IMR-90 (cell line): Measurements from ENCODE around the gene RSU1. TPM values are rescaled to one million over a fixed set of nuclear protein-coding genes. Genes with fewer than 3 reads are reported as not detected.

Experiments
- ATAC-seq: fragments of 200-7000 bp; cut with Tn5 transposase; 2 replicates; pipeline ENCODE4 v1.9.1; 2020; ENCODE audit warnings: low read depth, mild to moderate bottlenecking, moderate library complexity
- BruUV-seq: library from RNA; stranded (reverse); fragments of 400-500 nt; replicated peaks from 2 replicates; lab custom pipeline; 2021; lab: Mats Ljungman, UMichigan
- CTCF ChIA-PET: fragments of 300-600 bp; formaldehyde crosslinking; extraction: SDS; loops from one replicate; lab custom pipeline; 2021; ENCODE audit warnings: antibody characterized with exemption; lab: Yijun Ruan, JAX
- POLR2A ChIA-PET: fragments of 300-600 bp; sonication (Branson Sonifier 250); formaldehyde crosslinking; loops from one replicate; lab custom pipeline; 2022; ENCODE audit warnings: antibody characterized with exemption; ENCODE audit not compliant: unreplicated experiment; lab: Charles Lee
- DNase-seq: peaks from one replicate; pipeline ENCODE4 v3.0.0; 2013
- H2AFZ ChIP-seq: replicated peaks from 2 replicates; pipeline ENCODE3; 2013; ENCODE audit warnings: low read length, mild to moderate bottlenecking; ENCODE audit not compliant: poor library complexity
- H2AK5ac ChIP-seq: 2 replicates; pipeline ENCODE4 v1.6.1; 2013; ENCODE audit warnings: low read depth, low read length, inconsistent platforms
- H2AK9ac ChIP-seq: replicated peaks from 2 replicates; pipeline ENCODE3; 2013; ENCODE audit warnings: mild to moderate bottlenecking, low read depth, low read length, moderate library complexity; ENCODE audit not compliant: poor library complexity
- H2BK120ac ChIP-seq: 2 replicates; pipeline ENCODE4 v1.6.1; 2013; ENCODE audit warnings: low read depth, low read length, inconsistent platforms
- H2BK15ac ChIP-seq: 3 replicates; pipeline ENCODE4 v1.6.1; 2013; ENCODE audit warnings: low read depth, low read length, inconsistent platforms
- H2BK20ac ChIP-seq: 2 replicates; pipeline ENCODE4 v1.6.1; 2013; ENCODE audit warnings: low read depth, mild to moderate bottlenecking, inconsistent platforms, low read length, moderate library complexity
- H2BK5ac ChIP-seq: 2 replicates; pipeline ENCODE4 v1.6.1; 2013; ENCODE audit warnings: mild to moderate bottlenecking, low read depth, low read length, inconsistent platforms; ENCODE audit not compliant: poor library complexity, severe bottlenecking
- H3K14ac ChIP-seq: replicated peaks from 2 replicates; pipeline ENCODE4 v1.6.1; 2013; ENCODE audit warnings: low read depth, low read length, inconsistent platforms
- H3K18ac ChIP-seq: 2 replicates; pipeline ENCODE4 v1.6.1; 2013; ENCODE audit warnings: low read depth, low read length, control low read depth
- H3K23ac ChIP-seq: 2 replicates; pipeline ENCODE4 v1.6.1; 2013; ENCODE audit warnings: low read depth, low read length, inconsistent platforms
- H3K27ac ChIP-seq: 2 replicates; pipeline ENCODE4 v1.5.1; 2013; ENCODE audit warnings: mild to moderate bottlenecking, control low read depth, low read length; ENCODE audit not compliant: insufficient read depth
- H3K27me3 ChIP-seq: 2 replicates; pipeline ENCODE4 v1.6.1; 2013; ENCODE audit warnings: low read length; ENCODE audit not compliant: control insufficient read depth, insufficient read depth
- H3K36me3 ChIP-seq: 2 replicates; pipeline ENCODE4 v1.6.1; 2013; ENCODE audit warnings: low read length, mixed read lengths; ENCODE audit not compliant: control insufficient read depth, insufficient read depth
- H3K4ac ChIP-seq: 2 replicates; pipeline ENCODE4 v1.6.1; 2013; ENCODE audit warnings: low read depth, low read length, inconsistent platforms
- H3K4me1 ChIP-seq: 2 replicates; pipeline ENCODE4 v1.6.1; 2013; ENCODE audit warnings: low read length, mixed read lengths; ENCODE audit not compliant: control insufficient read depth, insufficient read depth
- H3K4me2 ChIP-seq: 2 replicates; pipeline ENCODE4 v1.6.1; 2013; ENCODE audit warnings: low read depth, mild to moderate bottlenecking, control low read depth, low read length, moderate library complexity
- H3K4me3 ChIP-seq: 2 replicates; pipeline ENCODE4 v1.5.1; 2013; ENCODE audit warnings: low read depth, mild to moderate bottlenecking, control low read depth, low read length, moderate library complexity; ENCODE audit not compliant: insufficient read depth
- H3K56ac ChIP-seq: 2 replicates; pipeline ENCODE4 v1.6.1; 2013; ENCODE audit warnings: low read length, inconsistent platforms; ENCODE audit not compliant: insufficient read depth; ENCODE audit errors: extremely low read depth
- H3K79me1 ChIP-seq, 2 experiments: 2 replicates each; pipeline ENCODE4 v1.6.1; 2013; ENCODE audit warnings: low read length in 2 of 2, inconsistent platforms in 1 of 2, low read depth in 1 of 2
- H3K9ac ChIP-seq: 2 replicates; pipeline ENCODE4 v1.6.1; 2013; ENCODE audit warnings: low read depth, low read length, control low read depth
- H3K9me1 ChIP-seq: 2 replicates; pipeline ENCODE4 v1.6.1; 2013; ENCODE audit warnings: low read length, inconsistent platforms; ENCODE audit not compliant: insufficient read depth
- H3K9me3 ChIP-seq: 2 replicates; pipeline ENCODE4 v1.6.1; 2013; ENCODE audit warnings: low read length; ENCODE audit not compliant: control insufficient read depth, insufficient read depth
- H4K20me1 ChIP-seq: 2 replicates; pipeline ENCODE4 v1.6.1; 2013; ENCODE audit warnings: low read length, inconsistent platforms; ENCODE audit not compliant: insufficient read depth
- H4K5ac ChIP-seq: 2 replicates; pipeline ENCODE4 v1.6.1; 2013; ENCODE audit warnings: mild to moderate bottlenecking, low read depth, low read length, control low read depth
- H4K8ac ChIP-seq, 2 experiments: 2 replicates each; pipeline ENCODE4 v1.6.1; 2013; ENCODE audit warnings: low read depth in 2 of 2, low read length in 2 of 2, control low read depth in 1 of 2, inconsistent platforms in 1 of 2
- H4K91ac ChIP-seq: 2 replicates; pipeline ENCODE4 v1.6.1; 2013; ENCODE audit warnings: low read depth, low read length, inconsistent platforms; ENCODE audit not compliant: insufficient read depth
- BHLHE40 ChIP-seq: fragments of 150-350 bp; IDR thresholded peaks from 2 replicates; pipeline ENCODE4 v1.6.1; 2016; ENCODE audit warnings: mild to moderate bottlenecking, low read depth, low read length
- MAFK ChIP-seq: IDR thresholded peaks from 2 replicates; pipeline ENCODE4 v1.6.1; 2012; ENCODE audit warnings: low read depth, low read length, improper control_type of control experiment
- NFE2L2 ChIP-seq: fragments of 150-350 bp; IDR thresholded peaks from 2 replicates; pipeline ENCODE4 v1.6.1; 2016; ENCODE audit warnings: low read depth, mild to moderate bottlenecking, low read length
- RCOR1 ChIP-seq: IDR thresholded peaks from 2 replicates; pipeline ENCODE4 v1.6.1; 2012; ENCODE audit warnings: mild to moderate bottlenecking, low read length, improper control_type of control experiment; ENCODE audit not compliant: insufficient replicate concordance
- SMC3 ChIP-seq: fragments of 150-350 bp; IDR thresholded peaks from 2 replicates; pipeline ENCODE4 v1.6.1; 2016; ENCODE audit warnings: low read depth, mild to moderate bottlenecking, antibody characterized with exemption, low read length, moderate library complexity
- WGBS, 2 experiments: methylation state at CpG; one replicate each; pipeline versions ENCODE4 v1.1.5 to v1.1.7; 2013; ENCODE audit warnings: missing lambda C conversion rate in 2 of 2; ENCODE audit not compliant: insufficient read length in 1 of 2; ENCODE audit errors: extremely low coverage in 2 of 2; 5-methylcytosine and 5-hydroxymethylcytosine counted together
- dilution Hi-C: fragments of 300-500 bp; cut with HindIII; formaldehyde crosslinking; loops from one replicate; pipeline ENCODE4 v1.14.3; 2018; ENCODE audit warnings: low sequenced_read_pairs; ENCODE audit not compliant: unreplicated experiment
- in situ Hi-C: fragments of 300-500 bp; cut with MboI; formaldehyde crosslinking; loops from 3 replicates; pipeline ENCODE4 v1.14.3; 2019; ENCODE audit warnings: low sequenced_read_pairs, inconsistent platforms, mixed read lengths
- intact Hi-C: fragments of 100-400 bp; cut with micrococcal nuclease; formaldehyde crosslinking; loops from 2 replicates; pipeline ENCODE4 v1.10.0; 2022
- polyA plus RNA-seq, 3 experiments: library from polyadenylated mRNA; depleted of rRNA; stranded (reverse); fragments of >200 nt; gene quantifications; 2 replicates each; pipeline ENCODE4 v1.2.3, GENCODE V29; 2012; ENCODE audit warnings: low replicate concordance in 1 of 3
- total RNA-seq: library from RNA; depleted of rRNA; stranded (reverse); fragments of >200 nt; gene quantifications from 2 replicates; pipeline ENCODE4 v1.2.3, GENCODE V29; 2012

The RSU1 gene
- total and polyA plus RNA-seq, 2 of the 4 experiments (the other 2 are of a cell fraction) = 134 to 148 TPM

GRCh38 chr10:16700331-16700730, 116.9 kb downstream of the RSU1 start:
- H4K91ac ChIP-seq = no peak overlapping the region
- H3K4me1 ChIP-seq = no peaks in the 10 kb centered on the region
- no peak overlapping the region for H3K18ac ChIP-seq
- TF ChIP-seq NFE2L2 (no peak), MAFK (no peak), RCOR1 (no peak), BHLHE40 (no peak), SMC3 (no peak)
- no peaks in the 10 kb centered on the region; the same call in 1 of the 2 replicates for H3K9me3 ChIP-seq
- no peak overlapping the region for H3K4me3 ChIP-seq
- no peak overlapping the region for H3K4ac ChIP-seq
- in situ Hi-C loops (no loop called here), dilution Hi-C loops (no loop called here), intact Hi-C loops (no loop called here)
- no peaks in the 10 kb centered on the region for H4K20me1 ChIP-seq
- no peak overlapping the region for H2AK9ac ChIP-seq
- no peak overlapping the region for H2AFZ ChIP-seq
- ATAC-seq = no peak
- peaks cover 3% of the 10 kb centered on the region; the same call in 1 of the 2 replicates for H3K9me1 ChIP-seq
- no peak for DNase-seq
- H2BK120ac ChIP-seq = no peak overlapping the region
- no peaks in the 10 kb centered on the region for H3K36me3 ChIP-seq
- H3K79me1 ChIP-seq = peaks cover 4 to 9% of the 10 kb centered on the region in 2 experiments; a peak in 2 of 4 replicates
- CTCF ChIA-PET = no interaction called here
- POLR2A ChIA-PET = no interaction called here
- H2BK20ac ChIP-seq = no peak overlapping the region
- H3K56ac ChIP-seq = no peak overlapping the region
- H3K4me2 ChIP-seq = no peak overlapping the region
- no peaks in the 10 kb centered on the region for H3K27me3 ChIP-seq
- no peak overlapping the region for H2BK5ac ChIP-seq
- WGBS, 2 experiments = 100% methylated on average over 3 of the region's 5 CpGs; no CpG with 5 or more reads in 1 of the 2 experiments
- H3K27ac ChIP-seq = no peak overlapping the region
- no peak overlapping the region for H2AK5ac ChIP-seq
- no peak overlapping the region for H2BK15ac ChIP-seq
- no peak overlapping the region for H4K8ac ChIP-seq
- no peak overlapping the region for H4K5ac ChIP-seq
- no peak overlapping the region for H3K9ac ChIP-seq
- no peak overlapping the region for H3K23ac ChIP-seq
- H3K14ac ChIP-seq = no peak overlapping the region
- no TSS peak for BruUV-seq
